HEK293T (cell line): Measurements from ENCODE around the gene STARD9.

Experiments
- NFRKB ChIP-seq: fragments of 450-650 bp; IDR thresholded peaks from 2 replicates; pipeline ENCODE4 v1.6.1; 2016; ENCODE audit warnings: mild to moderate bottlenecking, moderate library complexity
- SP1 ChIP-seq: fragments of 450-650 bp; IDR thresholded peaks from 2 replicates; pipeline ENCODE4 v1.6.1; 2017
- TARDBP ChIP-seq: fragments of 450-650 bp; IDR thresholded peaks from 2 replicates; pipeline ENCODE4 v1.6.1; 2016

DNA sequence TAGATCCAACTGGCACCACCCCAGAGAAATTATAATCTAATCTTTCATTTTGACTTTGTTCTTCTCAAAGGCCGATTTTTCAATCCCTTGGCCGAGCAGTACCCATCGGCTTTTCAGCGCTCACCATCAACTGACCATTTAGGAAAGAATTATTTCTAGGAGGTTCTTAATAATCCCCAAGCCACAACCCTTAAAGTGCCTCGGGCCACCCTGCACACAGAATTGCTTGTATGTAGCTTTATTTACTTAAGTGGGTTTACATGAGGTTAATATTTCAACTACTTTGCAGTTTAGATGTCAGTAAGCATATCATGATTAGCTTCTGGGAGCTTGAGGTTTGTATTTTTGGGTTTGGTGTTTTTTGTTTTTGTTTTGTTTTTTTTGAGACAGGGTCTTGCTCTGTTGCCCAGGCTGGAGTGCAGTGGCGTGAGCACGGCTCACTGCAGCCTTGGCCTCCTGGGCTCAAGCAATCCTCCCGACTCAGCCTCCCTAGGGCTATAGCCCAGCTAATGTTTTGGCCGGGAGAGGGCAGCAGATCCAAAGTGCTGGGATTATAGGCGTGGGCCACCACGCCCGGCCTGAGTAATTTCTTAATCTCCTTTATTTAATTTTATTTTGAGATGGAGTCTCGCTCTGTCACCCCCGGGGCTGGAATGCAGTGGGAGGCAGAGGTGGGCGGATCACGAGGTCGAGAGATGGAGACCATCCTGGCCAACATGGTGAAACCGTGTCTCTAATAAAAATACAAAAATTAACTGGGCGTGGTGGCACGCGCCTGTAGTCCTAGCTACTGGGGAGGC, 162.3 kb downstream of the STARD9 start:
- TF ChIP-seq TARDBP: no peak
- no peak for TF ChIP-seq SP1
- no peak for TF ChIP-seq NFRKB
